ENCODE results near the gene ZBTB16.

- TF ChIP-seq, protein P1, sequence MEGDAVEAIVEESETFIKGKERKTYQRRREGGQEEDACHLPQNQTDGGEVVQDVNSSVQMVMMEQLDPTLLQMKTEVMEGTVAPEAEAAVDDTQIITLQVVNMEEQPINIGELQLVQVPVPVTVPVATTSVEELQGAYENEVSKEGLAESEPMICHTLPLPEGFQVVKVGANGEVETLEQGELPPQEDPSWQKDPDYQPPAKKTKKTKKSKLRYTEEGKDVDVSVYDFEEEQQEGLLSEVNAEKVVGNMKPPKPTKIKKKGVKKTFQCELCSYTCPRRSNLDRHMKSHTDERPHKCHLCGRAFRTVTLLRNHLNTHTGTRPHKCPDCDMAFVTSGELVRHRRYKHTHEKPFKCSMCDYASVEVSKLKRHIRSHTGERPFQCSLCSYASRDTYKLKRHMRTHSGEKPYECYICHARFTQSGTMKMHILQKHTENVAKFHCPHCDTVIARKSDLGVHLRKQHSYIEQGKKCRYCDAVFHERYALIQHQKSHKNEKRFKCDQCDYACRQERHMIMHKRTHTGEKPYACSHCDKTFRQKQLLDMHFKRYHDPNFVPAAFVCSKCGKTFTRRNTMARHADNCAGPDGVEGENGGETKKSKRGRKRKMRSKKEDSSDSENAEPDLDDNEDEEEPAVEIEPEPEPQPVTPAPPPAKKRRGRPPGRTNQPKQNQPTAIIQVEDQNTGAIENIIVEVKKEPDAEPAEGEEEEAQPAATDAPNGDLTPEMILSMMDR (IDR thresholded peaks at IDR 0.05): no peak
- TF ChIP-seq POLR2AphosphoS5 (IDR thresholded peaks at IDR 0.05) (peak in 2 of 3 donors; percentile 54 to 74), EP300 (IDR thresholded peaks at IDR 0.05) (no peak)
These were observed 26.7 kb downstream of the ZBTB16 start for GRCh38 chr11:114085965-114086793.

All from stomach (tissue), 4 donors.